Hematopoietic multipotent progenitor cell treated with erythropoietin and hydrocortisone succinate and interleukin-3 and kit ligand, for 15 days (in vitro differentiated cells): ENCODE results near the gene TMEM187.
A peak's percentile ranks its signal among the peaks of the same experiment; 100 is the strongest.
"Not testable (repeated sequence)": the region's sequence is repeated elsewhere in the genome, so short reads cannot be mapped to it uniquely, and the experiment has no call there.

ENCODE experiments used
- DNase-seq: peaks from one replicate; pipeline ENCODE4 v3.0.0-alpha.2; 2015; ENCODE audit warnings: low spot score

TMEM187 gene

GRCh38 chrX:153971450-153972367 lies 845 bp upstream of the TMEM187 start, which contains the start of gene HCFC1:
Gene HCFC1, minus strand, starts transcription at chrX:153971818. Its CDS starts 978 bp downstream, at chrX:153970840.
- peak; percentile 92 for DNase-seq

DNA sequence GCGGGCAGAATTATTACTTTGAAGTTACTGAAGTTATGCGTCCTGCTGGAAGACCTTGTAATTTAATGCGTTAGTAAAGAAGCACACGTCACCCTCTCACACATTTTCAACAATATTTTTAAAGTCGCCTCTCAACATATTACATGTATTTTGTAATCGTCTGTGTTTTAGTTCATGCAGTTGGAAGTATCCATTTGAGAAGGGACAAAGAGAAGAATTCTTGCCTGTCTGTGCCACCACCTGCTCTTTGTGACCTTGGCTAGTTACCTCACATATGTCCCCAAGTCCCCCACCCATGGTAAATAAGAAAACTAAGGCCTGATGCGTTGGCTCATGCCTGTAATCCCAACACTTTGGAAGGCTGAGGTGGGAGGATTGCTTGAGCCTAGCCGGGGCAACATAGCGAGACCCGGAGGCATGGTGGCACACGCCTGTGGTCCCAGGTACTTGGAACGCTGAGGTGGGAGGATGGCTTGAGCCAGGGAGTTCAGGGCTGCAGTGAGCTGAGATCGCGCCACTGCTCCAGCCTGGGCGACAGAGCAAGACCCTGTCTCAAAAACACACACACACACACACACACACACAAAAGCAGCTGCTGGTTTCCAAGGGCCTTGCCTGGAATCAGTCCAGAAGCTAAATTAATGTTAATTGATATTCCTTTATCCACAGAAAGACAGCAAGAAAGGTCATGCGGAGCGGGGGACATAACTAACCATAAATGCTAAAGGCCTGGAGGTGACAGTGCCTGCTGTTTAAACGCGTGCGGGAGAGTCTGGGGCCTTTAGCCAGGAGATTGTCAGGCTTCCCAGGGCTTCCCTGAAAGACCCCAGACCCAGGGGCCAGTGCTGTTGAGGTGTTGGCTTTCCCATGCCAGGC lies 811 bp downstream of the TMEM187 start:
- no peak for DNase-seq

DNA sequence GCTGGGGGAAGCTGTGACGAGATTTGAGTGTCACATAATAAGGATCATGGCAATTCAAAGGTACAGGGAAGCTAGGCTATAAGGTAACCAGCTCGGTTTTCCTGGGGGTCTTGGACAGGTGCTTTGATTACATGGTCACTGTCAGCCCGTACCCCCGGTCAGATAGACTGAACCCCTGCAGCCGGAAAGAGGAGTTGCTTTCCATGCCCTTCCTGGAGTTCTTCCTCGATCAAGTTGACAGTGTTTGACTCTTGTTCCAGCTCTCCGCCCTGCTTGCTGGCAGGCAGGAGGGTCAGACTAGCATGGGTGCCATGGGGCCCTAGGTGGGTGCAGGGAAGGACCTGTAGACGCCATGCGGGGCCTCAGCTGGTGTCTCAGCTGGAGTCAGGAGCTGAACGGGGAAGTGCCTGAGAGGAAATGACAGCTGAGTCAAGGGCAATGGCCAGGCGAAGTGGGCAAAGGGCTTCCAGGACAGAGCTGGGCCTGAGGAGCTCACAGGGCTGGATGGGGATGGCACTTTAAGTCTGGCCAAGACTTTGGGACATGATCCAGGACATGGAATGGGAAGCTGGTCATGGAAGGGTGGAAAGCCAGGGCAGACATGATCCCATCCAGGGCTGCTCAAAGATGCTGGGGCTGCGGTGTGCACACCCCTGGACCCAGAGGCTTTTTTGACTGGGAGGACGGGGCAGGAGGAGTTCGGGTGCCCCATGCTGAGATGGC lies 1.6 kb downstream of the TMEM187 start:
- DNase-seq = no peak

DNA sequence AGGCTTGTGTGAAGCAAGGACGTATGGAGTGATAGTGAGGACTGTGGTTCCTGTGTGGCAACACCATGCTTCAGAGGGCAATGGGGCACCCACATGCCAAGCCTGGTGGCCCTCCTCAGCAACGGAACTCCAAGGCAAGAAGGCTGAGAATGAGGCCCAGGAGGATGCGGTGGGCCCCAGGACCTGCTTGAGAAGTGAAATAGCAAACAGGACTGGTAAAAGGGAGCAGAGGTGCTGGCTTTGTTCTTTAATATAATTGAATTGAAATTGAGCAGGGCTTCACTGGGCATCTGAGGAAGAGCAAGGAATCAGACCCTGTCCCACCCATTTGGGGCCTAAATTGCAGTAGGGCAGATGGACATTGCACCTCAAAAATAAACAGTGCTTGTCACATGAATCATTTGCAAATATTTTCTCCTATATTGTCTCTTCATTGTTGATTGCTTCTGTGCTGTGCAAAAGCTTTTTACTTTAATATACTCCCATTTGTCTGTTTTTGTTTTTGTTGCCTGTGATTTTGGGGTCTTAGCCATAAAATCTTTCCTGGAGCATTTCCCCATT lies 2.3 kb downstream of the TMEM187 start:
- DNase-seq = no peak

- not testable (repeated sequence) for DNase-seq
These were observed 7.8 kb downstream of the TMEM187 start for GRCh38 chrX:153980394-153980793.

- DNase-seq = no peak
These were observed 8.7 kb downstream of the TMEM187 start for GRCh38 chrX:153981231-153981630.

DNA sequence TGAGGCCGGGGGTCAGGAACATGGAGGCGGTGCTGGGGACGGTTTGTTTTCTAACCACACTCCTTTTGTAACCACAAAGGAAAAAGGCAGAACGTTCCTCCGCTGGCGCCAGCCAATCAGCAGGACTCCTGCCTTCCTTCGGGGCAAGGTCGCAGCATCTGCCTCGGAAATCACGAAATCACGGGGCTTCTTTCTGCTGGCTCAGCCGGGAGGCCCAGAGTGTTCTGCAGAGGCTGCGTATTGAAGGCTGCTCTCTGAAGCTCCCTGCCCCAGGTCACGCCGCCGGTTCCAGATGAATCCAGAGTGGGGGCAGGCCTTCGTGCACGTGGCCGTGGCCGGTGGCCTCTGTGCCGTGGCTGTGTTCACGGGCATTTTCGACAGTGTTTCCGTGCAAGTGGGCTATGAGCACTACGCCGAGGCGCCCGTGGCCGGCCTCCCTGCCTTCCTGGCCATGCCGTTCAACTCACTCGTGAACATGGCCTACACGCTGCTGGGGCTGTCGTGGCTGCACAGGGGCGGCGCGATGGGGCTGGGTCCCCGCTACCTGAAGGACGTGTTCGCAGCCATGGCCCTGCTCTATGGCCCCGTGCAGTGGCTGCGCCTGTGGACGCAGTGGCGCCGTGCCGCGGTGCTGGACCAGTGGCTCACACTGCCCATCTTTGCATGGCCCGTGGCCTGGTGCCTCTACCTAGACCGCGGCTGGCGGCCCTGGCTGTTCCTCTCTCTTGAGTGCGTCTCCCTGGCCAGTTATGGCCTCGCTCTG lies 9.4 kb downstream of the TMEM187 start:
- no peak for DNase-seq

- no peak for DNase-seq
These were observed 10.8 kb downstream of the TMEM187 start for GRCh38 chrX:153983321-153983801.

GRCh38 chrX:153984351-153985178 lies 12.0 kb downstream of the TMEM187 start:
- DNase-seq = peak; percentile 29

DNA sequence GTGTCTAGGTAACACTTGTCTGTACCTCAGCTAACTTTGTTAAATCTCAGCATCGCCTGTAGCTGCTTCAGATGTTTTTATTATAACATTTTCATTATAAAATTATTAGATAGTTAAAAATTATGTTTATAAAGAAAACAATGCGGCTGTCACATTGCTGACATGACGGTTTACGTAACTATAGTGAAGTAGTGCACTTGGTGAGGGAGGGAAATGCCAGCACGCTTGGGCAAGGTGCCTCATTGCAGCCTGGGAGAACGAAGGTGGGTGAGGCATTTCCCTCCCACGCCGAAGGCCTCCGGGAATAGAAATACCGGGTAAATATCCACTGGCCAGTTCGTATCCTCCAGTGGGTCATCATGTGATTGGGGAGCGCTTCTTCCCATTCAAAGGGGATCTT lies 15.9 kb downstream of the TMEM187 start:
- no peak for DNase-seq

GRCh38 chrX:153989973-153990655 lies 17.6 kb downstream of the TMEM187 start:
- no peak for DNase-seq

GRCh38 chrX:153991013-153991580 lies 18.5 kb downstream of the TMEM187 start:
- no peak for DNase-seq

- DNase-seq = no peak
These were observed 19.6 kb downstream of the TMEM187 start for GRCh38 chrX:153992180-153992579.

DNA sequence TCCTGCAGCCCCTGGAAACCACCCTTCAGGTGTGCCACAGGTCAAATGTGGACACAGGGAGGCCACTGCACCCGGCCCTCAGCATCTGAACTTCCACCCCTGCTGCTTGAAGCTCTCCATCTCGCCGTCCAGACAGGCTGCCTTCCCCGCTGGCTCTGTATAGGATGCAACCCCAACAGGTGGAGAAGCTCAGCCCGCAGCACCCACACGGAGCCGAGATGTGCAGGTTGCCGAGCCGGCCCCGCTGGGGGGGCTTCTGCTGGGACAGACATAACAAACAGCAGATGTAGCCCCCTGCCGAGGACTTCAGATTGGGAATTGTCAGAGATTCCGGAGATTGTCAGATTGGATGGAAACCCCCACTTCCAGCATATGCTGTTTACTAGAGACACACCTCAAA lies 20.5 kb downstream of the TMEM187 start:
- DNase-seq = no peak

GRCh38 chrX:153993978-153994377 lies 21.4 kb downstream of the TMEM187 start:
- no peak for DNase-seq

- not testable (repeated sequence) for DNase-seq
These were observed 21.8 kb downstream of the TMEM187 start for GRCh38 chrX:153994398-153994797.

DNA sequence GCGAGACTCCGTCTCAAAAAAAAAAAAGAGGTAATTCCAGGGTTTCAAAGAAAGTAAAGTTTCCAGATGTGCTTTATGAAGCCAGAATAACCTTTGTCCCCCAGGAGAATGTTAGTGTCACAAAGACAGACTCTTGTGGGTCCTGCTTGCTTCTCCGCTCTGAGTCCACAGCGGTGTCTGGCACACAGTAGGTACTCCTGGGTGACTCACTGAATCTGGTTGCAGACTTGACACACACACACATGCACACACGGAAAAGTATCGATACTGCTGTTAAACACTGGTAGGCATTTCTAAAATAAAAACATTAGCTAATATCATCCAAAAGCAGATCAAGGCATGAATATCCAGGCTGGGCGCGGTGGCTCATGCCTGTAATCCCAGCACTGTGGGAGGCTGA lies 22.9 kb downstream of the TMEM187 start:
- DNase-seq = no peak

- no peak for DNase-seq
These were observed 26.9 kb downstream of the TMEM187 start for GRCh38 chrX:153999359-154000037.
